Smooth muscle cell (in vitro differentiated cells): ENCODE results near the gene SLC18B1. TPM values are rescaled to one million over a fixed set of nuclear protein-coding genes. Genes with fewer than 3 reads are reported as not detected.

ENCODE experiments used
- DNase-seq: peaks from one replicate; lab custom pipeline; 2025; ENCODE audit not compliant: unreplicated experiment; lab: John Stamatoyannopoulos, UW
- H2AFZ ChIP-seq: fragments of 200-600 bp; sonication (generic); 2 replicates; pipeline ENCODE4 v1.6.0; 2016; ENCODE audit warnings: antibody characterized with exemption, low read depth, mild to moderate bottlenecking
- H3F3A ChIP-seq: fragments of 200-600 bp; sonication (generic); 2 replicates; pipeline ENCODE4 v1.6.0; 2017; ENCODE audit warnings: antibody characterized with exemption, low read depth
- H3K27ac ChIP-seq: fragments of 200-600 bp; sonication (generic); 2 replicates; pipeline ENCODE4 v1.5.1; 2016; ENCODE audit warnings: low read depth, mild to moderate bottlenecking
- H3K27me3 ChIP-seq: fragments of 200-600 bp; sonication (generic); 2 replicates; pipeline ENCODE4 v1.6.1; 2016; ENCODE audit warnings: low read depth, mild to moderate bottlenecking
- H3K36me3 ChIP-seq: fragments of 200-600 bp; sonication (generic); 2 replicates; pipeline ENCODE4 v1.5.1; 2016; ENCODE audit warnings: low read depth
- H3K4me1 ChIP-seq: fragments of 200-600 bp; sonication (generic); 2 replicates; pipeline ENCODE4 v1.5.1; 2016; ENCODE audit warnings: low read depth
- H3K4me2 ChIP-seq: fragments of 200-600 bp; sonication (generic); 2 replicates; pipeline ENCODE4 v1.6.0; 2016; ENCODE audit warnings: mild to moderate bottlenecking
- H3K4me3 ChIP-seq: fragments of 200-600 bp; sonication (generic); 2 replicates; pipeline ENCODE4 v1.5.1; 2016; ENCODE audit warnings: mild to moderate bottlenecking
- H3K79me2 ChIP-seq: fragments of 200-600 bp; sonication (generic); 2 replicates; pipeline ENCODE4 v1.6.0; 2016; ENCODE audit warnings: low read depth, mild to moderate bottlenecking
- H3K9ac ChIP-seq: fragments of 200-600 bp; sonication (generic); 2 replicates; pipeline ENCODE4 v1.6.0; 2016; ENCODE audit warnings: low read depth
- H3K9me3 ChIP-seq: fragments of 200-600 bp; sonication (generic); replicated peaks from 2 replicates; pipeline ENCODE4 v1.5.1; 2016; ENCODE audit warnings: low read depth
- H4K20me1 ChIP-seq: fragments of 200-600 bp; sonication (generic); 2 replicates; pipeline ENCODE4 v1.6.0; 2016; ENCODE audit warnings: low read depth
- WGBS: methylation state at CpG from one replicate; pipeline ENCODE4 v1.1.7; 2016; ENCODE audit warnings: low lambda C conversion rate; 5-methylcytosine and 5-hydroxymethylcytosine counted together
- polyA plus RNA-seq: library from polyadenylated mRNA; unstranded; fragments of >200 nt; fragmentation: Nextera tagmentation; extraction: Ambion mirVana; gene quantifications from 2 replicates; pipeline ENCODE4 v1.2.1, GENCODE V29; 2016
- total RNA-seq: library from RNA; depleted of rRNA; stranded (reverse); fragments of >200 nt; gene quantifications from 2 replicates; pipeline ENCODE4 v1.2.3, GENCODE V29; 2014
- TF ChIP-seq, protein P1 (sequence below): fragments of 200-600 bp; sonication (generic); IDR thresholded peaks from 2 replicates; pipeline ENCODE4 v1.5.1; 2017; ENCODE audit warnings: borderline replicate concordance, mild to moderate bottlenecking, antibody characterized with exemption; ENCODE audit not compliant: insufficient read depth, poor library complexity, severe bottlenecking

The SLC18B1 gene
- total and polyA plus RNA-seq, 2 experiments from 2014 or later = 7.1 to 7.8 TPM

DNA sequence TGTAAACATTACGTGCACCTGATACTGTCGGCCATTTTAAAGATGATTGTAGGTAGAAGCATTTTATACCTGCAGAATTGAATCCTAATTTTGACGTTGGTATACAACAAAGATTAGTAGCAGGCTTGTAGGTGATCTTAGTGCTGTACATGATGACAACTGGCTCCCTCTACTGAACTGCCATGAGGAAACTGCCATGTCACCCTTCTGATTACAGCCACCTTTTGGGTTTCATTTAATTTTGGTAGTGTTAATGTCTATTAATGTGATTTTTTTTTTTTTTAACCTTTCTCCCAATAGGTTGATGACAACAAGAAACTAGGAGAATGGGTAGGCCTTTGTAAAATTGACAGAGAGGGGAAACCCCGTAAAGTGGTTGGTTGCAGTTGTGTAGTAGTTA lies 18.2 kb upstream of the SLC18B1 start:
- Histone ChIP-seq H3K4me3 (peak overlapping the region; percentile 95), H3K9ac (no peak overlapping the region), H3K27me3 (no peaks in the 10 kb centered on the region), H3K36me3 (no peaks in the 10 kb centered on the region), H2AFZ (no peak overlapping the region), H3F3A (peaks cover 34% of the 10 kb centered on the region), H3K79me2 (peaks cover 28% of the 10 kb centered on the region), H3K9me3 (no peaks in the 10 kb centered on the region), H4K20me1 (peaks cover 55% of the 10 kb centered on the region), H3K27ac (no peak overlapping the region), H3K4me1 (peaks cover 21% of the 10 kb centered on the region), H3K4me2 (peak overlapping the region; percentile 97)
- TF ChIP-seq, protein P1, sequence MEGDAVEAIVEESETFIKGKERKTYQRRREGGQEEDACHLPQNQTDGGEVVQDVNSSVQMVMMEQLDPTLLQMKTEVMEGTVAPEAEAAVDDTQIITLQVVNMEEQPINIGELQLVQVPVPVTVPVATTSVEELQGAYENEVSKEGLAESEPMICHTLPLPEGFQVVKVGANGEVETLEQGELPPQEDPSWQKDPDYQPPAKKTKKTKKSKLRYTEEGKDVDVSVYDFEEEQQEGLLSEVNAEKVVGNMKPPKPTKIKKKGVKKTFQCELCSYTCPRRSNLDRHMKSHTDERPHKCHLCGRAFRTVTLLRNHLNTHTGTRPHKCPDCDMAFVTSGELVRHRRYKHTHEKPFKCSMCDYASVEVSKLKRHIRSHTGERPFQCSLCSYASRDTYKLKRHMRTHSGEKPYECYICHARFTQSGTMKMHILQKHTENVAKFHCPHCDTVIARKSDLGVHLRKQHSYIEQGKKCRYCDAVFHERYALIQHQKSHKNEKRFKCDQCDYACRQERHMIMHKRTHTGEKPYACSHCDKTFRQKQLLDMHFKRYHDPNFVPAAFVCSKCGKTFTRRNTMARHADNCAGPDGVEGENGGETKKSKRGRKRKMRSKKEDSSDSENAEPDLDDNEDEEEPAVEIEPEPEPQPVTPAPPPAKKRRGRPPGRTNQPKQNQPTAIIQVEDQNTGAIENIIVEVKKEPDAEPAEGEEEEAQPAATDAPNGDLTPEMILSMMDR = no peak
- no peak for DNase-seq
- WGBS = 77% methylated on average over 4 of the region's 4 CpGs

DNA sequence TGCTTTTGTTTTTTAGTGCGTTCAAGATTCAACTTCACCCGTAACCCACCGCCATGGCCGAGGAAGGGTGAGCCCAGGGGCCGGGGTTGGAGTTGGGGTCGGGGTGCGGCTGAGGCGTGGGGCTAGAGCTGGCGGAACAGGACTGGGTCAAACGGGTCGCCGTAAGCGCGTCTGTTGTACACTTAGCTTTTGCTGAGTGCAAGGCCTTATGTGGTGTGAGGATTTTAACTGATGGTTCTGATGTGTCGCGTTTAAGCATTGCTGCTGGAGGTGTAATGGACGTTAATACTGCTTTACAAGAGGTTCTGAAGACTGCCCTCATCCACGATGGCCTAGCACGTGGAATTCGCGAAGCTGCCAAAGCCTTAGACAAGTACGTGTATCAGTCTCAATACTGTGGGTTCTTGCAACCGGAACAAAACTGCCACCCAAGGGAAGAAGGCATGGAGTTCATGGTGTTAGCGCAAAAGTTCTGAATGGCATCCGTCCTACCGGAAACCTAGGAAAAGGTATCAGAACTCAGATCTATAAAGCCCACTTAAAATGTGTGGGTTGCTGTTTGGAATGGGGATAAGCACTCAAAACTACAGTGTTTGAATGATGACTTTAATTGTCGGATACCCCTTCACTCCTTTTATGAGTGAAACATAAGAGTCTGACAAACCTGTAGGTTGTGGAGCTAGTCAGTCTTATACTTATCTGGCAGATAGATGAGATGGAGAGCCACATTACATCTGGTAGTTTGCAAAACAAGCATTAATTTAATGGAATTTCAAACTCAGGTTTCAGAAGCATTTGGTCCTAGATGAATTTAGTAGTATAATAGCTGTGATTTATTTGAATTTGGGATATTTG lies 16.5 kb upstream of the SLC18B1 start:
- Histone ChIP-seq H3K4me2 (peak overlapping the region; percentile 97), H3K79me2 (peaks cover 28% of the 10 kb centered on the region), H2AFZ (no peak overlapping the region), H4K20me1 (peaks cover 54% of the 10 kb centered on the region), H3K27me3 (no peaks in the 10 kb centered on the region), H3K4me1 (peaks cover 21% of the 10 kb centered on the region), H3K36me3 (no peaks in the 10 kb centered on the region), H3K4me3 (peak overlapping the region; percentile 95), H3K9me3 (no peaks in the 10 kb centered on the region), H3K27ac (peak overlapping the region; percentile 84), H3F3A (peaks cover 29% of the 10 kb centered on the region), H3K9ac (peak overlapping the region; percentile 97)
- DNase-seq = no peak
- TF ChIP-seq, protein P1 = no peak
- under 1% methylated on average over 27 of the region's 27 CpGs for WGBS

DNA sequence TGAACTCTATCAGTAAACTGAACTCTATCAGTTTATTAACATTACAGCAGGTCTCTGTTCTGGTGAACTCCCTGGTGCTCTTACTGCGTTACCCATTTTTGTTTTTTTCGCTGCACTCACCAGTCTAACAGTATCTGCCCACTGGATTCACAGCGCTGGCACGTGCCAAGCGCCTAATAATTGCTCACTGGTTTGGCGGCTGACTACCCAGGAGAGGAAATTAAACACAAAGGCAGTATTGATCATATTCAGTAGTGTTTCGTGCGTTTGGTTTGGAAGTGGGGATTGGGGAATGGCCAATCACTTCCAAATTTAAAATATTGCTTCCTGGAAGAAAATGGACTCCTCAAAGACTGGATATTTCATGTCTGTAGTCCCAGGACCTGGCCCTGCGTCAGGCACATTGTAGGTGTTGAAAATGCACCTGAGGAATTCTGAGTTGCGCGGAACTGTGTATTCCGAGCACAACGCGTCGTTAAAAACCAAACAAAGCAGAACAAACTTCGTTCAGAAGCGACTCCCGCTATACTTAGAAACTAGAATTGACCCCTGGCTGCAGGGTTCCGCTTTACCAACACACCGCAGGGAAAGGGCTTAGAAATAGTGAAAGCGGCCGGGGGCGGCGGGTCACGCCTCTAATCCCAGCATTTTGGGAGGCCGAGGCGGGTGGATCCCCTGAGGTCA lies 14.9 kb upstream of the SLC18B1 start:
- TF ChIP-seq, protein P1 = no peak
- Histone ChIP-seq H3K79me2 (peaks cover 28% of the 10 kb centered on the region), H3K27me3 (peaks cover 5% of the 10 kb centered on the region), H3K27ac (peak overlapping the region; percentile 56), H3K36me3 (no peaks in the 10 kb centered on the region), H3K4me3 (peak overlapping the region; percentile 95), H3F3A (peaks cover 28% of the 10 kb centered on the region), H2AFZ (peak overlapping the region; percentile 99), H3K9ac (peak overlapping the region; percentile 75), H3K9me3 (no peaks in the 10 kb centered on the region), H3K4me2 (peak overlapping the region; percentile 91), H3K4me1 (peaks cover 21% of the 10 kb centered on the region), H4K20me1 (peaks cover 38% of the 10 kb centered on the region)
- WGBS = 2% methylated on average over 27 of the region's 27 CpGs
- peak; percentile 15 for DNase-seq
